Stimulated activated CD4-positive, alpha-beta T cell treated with anti-CD3 and anti-CD28 coated beads, TNF-alpha, amount 100 ng/mL, for 24 hours (primary cell): ENCODE measurements around the gene SLC19A1.
A peak's percentile ranks its signal among the peaks of the same experiment; 100 is the strongest.

Source experiments
- DNase-seq, 3 experiments: peaks; one replicate each; pipeline ENCODE4 v3.0.0-alpha.2; 2020; ENCODE audit warnings: low read depth in 3 of 3

Gene SLC19A1

GRCh38 chr21:45558044-45558721 lies 15.9 kb upstream of the SLC19A1 start:
- DNase-seq: no peak

DNA sequence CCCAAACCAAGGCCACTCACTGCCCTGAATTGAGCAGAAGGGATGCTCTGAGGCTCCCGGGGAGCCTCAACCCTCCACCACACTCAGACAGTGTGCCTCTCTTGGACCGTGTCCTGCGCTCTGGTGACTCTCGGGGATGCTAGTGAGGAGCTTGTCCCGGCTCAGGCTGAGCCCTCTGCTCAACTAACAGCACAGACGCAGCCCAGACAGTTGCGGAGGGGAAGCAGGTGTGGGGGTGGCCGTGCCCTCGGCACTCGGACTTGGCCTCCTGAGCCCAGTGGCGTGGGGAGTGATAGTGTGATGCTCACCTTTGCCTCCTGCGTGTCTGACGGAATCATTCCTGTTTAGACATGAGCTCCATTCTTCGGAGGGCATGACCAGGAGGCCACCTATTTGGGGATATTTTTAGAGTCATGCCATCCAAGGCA lies 15.4 kb upstream of the SLC19A1 start:
- no peak for DNase-seq

DNA sequence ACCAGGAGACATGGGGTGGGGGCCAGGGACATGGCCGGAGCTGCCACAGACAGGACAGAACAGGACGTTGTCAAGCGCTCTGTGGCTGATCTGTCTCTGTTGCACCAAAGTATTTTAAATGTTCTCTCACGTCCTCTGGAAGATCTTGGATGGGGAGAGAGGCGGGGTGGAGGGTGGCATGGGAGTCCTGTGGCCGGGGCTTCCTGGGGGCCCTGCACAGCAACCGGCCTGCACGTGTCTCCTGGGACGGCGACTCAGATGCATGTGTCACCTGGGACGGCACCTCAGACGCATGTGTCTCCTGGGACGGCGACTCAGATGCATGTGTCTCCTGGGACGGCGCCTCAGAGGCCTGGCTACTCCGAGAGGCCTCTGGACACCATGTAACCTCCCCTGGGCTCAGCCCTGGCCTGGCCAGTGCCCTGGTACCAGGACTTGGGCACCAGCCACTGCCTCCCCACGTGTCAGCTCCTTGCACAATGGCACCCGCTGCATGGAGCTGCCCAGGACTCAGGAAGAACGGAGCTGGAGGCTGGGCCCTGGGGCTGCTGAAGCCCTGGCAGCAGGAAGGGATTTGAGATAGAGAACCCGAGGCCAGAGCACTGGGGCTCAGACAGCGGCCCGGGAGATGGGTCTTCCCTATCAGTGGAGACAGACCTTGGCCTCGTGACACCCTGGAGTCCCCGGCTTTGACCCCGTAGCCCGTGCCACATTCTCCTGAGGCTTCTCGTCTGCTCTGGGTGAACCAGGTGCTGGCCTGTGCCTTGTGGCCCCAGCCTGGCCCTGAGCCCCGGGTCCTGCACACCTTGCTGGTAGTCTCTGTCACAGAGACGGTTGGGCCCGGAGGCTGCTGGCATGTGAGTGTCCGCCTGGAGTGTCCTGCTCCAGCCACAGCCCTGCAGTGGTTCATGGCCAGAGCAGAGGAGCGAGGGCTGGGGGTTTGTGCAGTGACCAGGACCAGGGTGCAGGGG lies 14.7 kb upstream of the SLC19A1 start:
- DNase-seq: no peak

GRCh38 chr21:45556302-45556644 lies 14.0 kb upstream of the SLC19A1 start:
- no peak for DNase-seq

GRCh38 chr21:45555557-45556301 lies 13.5 kb upstream of the SLC19A1 start:
- peak in 1 of 3 experiments; percentile 57 for DNase-seq

DNA sequence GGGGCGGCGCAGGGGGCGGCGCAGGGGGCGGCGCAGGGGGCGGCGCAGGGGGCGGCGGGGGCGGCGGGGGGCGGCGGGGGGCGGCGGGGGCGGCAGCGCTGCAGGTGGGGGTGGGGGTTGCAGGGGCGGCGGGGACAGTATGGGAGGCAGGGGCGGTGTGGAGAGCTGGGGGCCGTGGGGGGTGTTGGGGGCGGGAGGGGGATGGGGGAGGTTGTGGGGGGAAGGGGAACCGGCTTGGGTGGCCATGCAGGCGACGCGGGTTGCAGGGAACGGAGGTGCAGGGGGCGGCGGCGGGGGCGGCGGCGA lies 13.0 kb upstream of the SLC19A1 start:
- no peak for DNase-seq

GRCh38 chr21:45554477-45555175 lies 12.4 kb upstream of the SLC19A1 start:
- DNase-seq: peak; percentile 67 to 84 (median 82)

- no peak for DNase-seq
Observed at GRCh38 chr21:45552696-45553391, 10.6 kb upstream of the SLC19A1 start.

- no peak for DNase-seq
Observed at GRCh38 chr21:45551783-45552695, 9.8 kb upstream of the SLC19A1 start.

DNA sequence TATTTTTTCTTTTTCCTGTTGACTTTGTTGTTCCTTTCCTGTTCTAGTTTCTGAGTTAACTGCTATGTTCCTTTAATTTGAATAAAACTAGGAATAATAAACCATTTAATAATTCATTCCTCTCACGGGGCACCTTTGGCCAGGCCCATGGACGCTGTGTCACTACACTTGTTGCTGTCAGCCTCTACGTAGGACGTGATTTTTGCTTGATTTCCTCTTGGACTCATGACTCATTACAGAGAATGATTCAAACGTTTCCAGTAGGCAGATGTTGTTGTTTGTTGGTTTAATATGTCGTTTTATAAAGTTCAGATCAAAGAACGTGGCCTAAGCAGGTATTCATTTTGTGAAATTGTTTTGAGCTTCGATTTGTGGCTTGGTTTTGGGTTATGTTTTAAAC lies 9.1 kb upstream of the SLC19A1 start:
- peak in 1 of 3 experiments; percentile 29 for DNase-seq

DNA sequence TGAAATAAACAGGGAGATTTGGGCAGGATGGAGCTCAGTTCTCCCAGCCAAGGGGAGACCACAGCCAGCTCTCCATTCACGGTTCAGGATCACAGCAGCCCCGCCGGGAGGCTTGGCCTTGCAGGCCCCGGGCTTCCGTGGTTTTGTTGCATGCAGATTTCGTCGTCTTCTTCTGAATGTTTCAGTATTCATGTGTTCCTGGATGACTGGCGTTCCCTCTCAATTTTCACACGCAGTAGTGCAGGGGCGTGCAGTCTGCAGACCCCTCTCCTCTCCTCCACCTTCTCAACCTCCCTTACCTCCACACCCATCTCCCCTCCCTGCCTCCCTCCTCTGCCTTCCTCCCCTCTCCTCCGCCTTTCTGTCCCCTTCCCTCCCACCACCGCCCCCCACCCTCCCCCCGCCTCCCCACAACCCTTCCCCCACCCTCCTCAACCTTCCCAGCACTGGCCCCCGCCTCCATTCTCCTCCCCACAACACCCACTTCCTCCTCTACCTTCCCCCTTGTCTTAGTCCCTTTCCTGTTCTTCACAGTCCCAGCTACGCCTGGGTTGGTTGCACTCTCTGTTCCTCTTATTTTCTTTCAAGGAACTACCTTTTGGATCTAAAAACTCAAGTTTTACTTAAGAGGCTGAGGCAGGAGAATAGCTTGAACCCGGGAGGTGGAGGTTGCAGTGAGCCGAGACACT lies 8.4 kb upstream of the SLC19A1 start:
- peak in 1 of 3 experiments; percentile 63 for DNase-seq

DNA sequence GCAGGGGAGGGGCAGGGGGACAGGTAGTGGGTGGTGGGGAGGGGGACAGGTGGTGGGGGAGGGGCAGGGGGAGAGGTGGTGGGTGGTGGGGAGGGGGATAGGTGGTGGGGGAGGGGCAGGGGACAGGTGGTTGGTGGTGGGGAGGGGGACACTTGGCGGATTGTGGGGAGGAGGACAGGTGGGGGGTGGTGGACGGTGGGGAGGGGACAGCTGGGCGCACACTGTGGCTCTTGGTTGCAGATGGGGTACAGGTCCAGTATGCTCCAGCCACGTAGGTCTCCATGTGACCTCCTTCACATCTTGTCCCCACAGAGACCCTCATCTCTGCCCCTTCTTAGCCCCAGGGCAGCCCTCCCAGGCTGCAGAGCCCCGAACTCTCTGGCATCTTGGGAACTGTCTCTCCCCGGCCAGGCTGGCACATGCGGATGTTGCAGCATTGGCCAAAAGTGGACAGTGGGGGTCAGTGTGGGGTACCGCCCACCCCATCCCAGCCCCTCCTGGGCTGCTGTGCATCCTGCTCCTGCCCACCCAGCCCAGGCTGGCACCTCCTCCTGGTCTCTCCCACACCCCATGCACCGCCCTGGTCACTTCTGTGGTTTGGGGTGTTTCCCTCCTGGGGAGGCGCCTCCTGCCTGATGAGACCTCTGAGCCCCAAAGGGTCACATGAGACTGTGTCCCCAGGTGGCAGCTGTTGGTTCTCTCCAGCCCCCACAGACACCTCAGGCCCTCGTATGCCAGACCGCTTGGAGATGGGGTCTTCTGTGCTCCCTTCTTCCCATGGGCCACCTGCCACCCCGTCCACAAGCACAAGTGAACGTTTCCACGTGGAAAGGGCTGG lies 7.6 kb upstream of the SLC19A1 start:
- DNase-seq: no peak

- DNase-seq: no peak
Observed at GRCh38 chr21:45548711-45549491, 6.7 kb upstream of the SLC19A1 start.

DNA sequence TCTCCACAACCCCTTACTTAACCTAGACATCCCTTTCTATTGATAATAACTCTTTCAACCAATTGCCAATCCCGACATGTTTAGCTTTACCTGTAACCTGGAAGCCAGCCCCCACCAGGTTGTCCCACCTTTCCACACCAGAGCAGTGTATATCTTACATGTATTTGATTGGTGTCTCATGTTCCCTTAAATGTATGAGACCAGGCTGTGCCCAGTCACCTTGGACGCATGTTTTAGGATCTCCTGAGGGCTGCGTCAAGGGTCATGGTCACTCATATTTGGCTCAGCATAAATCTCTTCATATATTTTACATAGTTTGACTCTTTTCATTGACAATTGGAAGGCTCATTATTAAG lies 5.3 kb upstream of the SLC19A1 start:
- DNase-seq: no peak

GRCh38 chr21:45546636-45547544 lies 4.7 kb upstream of the SLC19A1 start:
- DNase-seq: no peak

DNA sequence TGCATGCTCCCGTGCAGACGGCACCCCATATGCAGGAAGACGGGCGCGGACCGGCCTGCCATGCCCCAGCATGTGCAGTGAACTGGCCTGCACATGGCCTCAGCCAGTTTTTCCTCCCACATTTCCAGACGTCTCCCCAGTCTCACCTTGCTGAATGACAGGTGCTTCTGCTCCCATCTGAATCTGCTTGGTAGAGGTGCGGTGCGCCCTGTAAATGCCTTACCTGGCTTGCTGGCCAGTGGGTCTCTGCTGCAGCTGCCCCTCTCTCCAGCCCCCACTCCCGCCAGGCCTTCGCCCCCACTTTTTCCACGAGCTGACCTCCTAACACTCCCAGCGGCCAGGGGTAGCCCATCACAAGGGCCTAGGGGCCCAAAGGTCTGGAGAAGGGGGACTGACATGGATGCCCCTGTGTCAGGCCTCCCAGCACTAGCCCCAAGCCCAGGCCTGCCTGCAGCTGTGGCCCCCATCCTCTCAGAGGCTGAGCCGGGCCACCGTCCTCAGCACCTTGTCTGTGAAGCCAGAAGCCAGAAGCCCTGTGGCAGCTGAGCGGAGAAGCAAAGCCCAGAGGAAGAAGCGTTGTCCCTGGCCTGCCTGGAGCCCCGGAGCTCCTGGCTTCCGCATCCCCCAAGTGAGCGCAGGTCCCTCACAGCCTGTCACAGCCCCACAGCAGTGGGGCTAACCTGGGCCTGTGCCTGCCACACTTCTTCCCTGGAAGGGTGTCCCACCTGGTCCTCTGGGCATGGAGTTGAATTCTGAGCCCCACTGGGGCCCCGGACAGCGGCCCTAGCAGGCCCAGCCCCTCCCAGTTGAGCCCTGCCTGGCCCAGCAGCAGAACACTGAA lies 3.7 kb upstream of the SLC19A1 start:
- no peak for DNase-seq
